Activated naive CD4-positive, alpha-beta T cell treated with anti-CD3 and anti-CD28 coated beads, Interleukin-2, amount 50 U/mL, for 24 hours (primary cell): ENCODE results near the gene ACER3.
"Not testable (repeated sequence)": the region's sequence is repeated elsewhere in the genome, so short reads cannot be mapped to it uniquely, and the experiment has no call there.

Source experiments
- H3K27ac Mint-ChIP-seq: one replicate; pipeline ENCODE4 v1.8.0; 2021; ENCODE audit warnings: mild to moderate bottlenecking, mixed read lengths
- H3K27me3 Mint-ChIP-seq: one replicate; pipeline ENCODE4 v1.8.0; 2021; ENCODE audit warnings: mixed read lengths
- H3K36me3 Mint-ChIP-seq: one replicate; pipeline ENCODE4 v1.8.0; 2021; ENCODE audit warnings: mixed read lengths
- H3K4me1 Mint-ChIP-seq: one replicate; pipeline ENCODE4 v1.8.0; 2021; ENCODE audit warnings: mixed read lengths
- H3K4me3 Mint-ChIP-seq: one replicate; pipeline ENCODE4 v1.8.0; 2021; ENCODE audit warnings: mild to moderate bottlenecking, mixed read lengths
- H3K9me3 Mint-ChIP-seq: one replicate; pipeline ENCODE4 v1.8.0; 2021; ENCODE audit warnings: mixed read lengths

Gene ACER3

DNA sequence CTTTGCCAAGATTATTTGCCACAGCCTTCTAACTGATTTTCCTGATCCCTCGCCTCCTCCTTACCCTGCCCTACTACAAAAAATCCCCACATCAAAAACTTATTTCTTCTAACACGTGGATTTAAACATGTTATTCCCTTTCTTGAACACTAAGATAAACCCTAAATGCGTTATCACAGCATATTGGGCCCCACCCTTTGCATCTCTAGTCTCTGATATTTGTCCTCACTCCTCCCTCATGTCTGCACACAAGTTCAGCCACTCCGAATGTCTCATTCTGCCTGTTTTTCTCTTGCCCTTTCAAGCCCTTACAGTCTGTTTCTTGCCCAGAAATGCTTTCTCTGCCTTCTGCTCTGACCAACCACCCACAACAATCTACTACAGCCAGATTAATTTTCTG is 10.6 kb upstream of the ACER3 start:
- H3K4me1 Mint-ChIP-seq: no peaks in the 10 kb centered on the region
- H3K27ac Mint-ChIP-seq: no peak overlapping the region
- no peaks in the 10 kb centered on the region for H3K36me3 Mint-ChIP-seq
- H3K4me3 Mint-ChIP-seq: no peak overlapping the region
- H3K27me3 Mint-ChIP-seq: peaks cover 7% of the 10 kb centered on the region
- no peaks in the 10 kb centered on the region for H3K9me3 Mint-ChIP-seq

DNA sequence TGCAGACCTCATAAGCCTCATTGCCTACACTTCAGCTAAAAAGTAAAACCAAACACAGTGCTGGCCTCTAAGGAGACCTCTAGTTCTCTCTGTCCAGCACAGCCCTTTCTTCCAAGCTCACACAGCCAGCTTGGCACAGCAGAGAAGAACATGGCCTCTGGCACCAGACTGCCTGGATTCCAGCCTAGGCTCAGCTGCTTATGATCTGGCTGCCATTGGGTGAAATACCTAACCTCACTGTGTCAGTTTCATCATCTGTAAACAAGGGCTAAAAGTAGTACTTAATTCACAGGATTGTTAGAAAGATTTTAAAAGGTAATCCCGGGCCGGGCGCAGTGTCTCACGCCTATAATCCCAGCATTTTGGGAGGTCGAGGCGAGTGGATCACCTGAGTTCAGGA is 9.9 kb upstream of the ACER3 start:
- Mint-ChIP-seq H3K9me3 (no peaks in the 10 kb centered on the region), H3K27me3 (peaks cover 7% of the 10 kb centered on the region), H3K27ac (no peak overlapping the region), H3K36me3 (no peaks in the 10 kb centered on the region), H3K4me3 (no peak overlapping the region), H3K4me1 (no peaks in the 10 kb centered on the region)

DNA sequence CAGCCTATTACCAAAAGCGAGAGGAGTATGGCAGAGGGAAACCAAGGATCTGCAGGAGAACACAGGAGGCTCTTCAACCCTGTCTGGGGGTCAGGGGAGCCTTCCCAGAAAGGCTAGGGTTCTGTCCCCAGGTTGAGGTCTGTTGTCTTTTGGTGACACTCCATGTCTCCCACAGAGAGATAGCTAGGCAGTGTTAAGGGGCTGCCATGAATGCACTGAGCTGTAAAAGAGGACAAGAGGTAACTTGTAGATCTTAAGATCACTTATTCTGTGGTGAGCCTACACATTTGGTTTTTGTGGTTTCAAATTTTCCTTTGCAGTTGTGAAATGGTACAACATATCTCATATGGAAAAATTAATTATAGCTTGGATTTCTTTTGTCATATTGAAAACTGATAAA is 6.0 kb upstream of the ACER3 start:
- Mint-ChIP-seq H3K27ac (no peak overlapping the region), H3K9me3 (no peaks in the 10 kb centered on the region), H3K36me3 (no peaks in the 10 kb centered on the region), H3K4me1 (peaks cover 4% of the 10 kb centered on the region), H3K4me3 (no peak overlapping the region), H3K27me3 (no peaks in the 10 kb centered on the region)

DNA sequence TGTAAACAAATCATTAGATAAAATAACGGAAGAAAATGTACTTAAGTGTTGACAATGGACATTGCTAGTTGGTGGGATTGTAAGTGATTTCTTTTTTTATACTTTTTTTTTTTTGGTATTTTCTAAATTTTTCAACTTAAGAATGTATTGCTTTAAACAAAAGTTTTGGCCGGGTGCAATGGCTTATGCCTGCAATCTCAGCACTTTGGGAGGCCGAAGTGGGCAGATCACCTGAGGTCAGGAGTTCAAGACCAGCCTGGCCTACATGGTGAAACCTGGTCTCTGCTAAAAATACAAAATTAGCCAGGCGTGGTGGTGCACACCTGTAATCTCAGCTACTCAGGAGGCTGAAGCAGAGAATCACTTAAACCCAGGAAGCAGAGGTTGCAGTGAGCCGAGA is 5.0 kb upstream of the ACER3 start:
- H3K27me3 Mint-ChIP-seq, H3K9me3 Mint-ChIP-seq, H3K27ac Mint-ChIP-seq, H3K36me3 Mint-ChIP-seq, H3K4me1 Mint-ChIP-seq, H3K4me3 Mint-ChIP-seq: not testable (repeated sequence)

DNA sequence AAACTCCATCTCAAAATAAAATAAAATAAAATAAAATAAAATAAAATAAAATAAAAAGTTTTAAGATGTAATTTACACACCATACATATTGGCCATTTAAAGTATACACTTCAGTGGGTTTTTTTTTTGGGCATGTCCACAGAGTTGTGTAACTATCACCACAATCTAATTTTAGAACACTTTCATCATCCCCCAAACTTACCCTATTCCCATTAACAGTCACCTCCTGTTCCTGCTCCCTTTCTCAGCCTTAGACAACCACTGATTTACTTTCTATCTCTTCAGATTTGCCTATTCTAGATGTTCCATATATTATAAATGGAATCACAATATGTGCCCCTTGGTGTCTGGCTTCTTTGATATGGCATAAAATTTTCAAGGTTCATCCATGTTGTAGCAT is 4.6 kb upstream of the ACER3 start:
- no peaks in the 10 kb centered on the region for H3K36me3 Mint-ChIP-seq
- H3K4me3 Mint-ChIP-seq: no peak overlapping the region
- no peaks in the 10 kb centered on the region for H3K27me3 Mint-ChIP-seq
- H3K9me3 Mint-ChIP-seq: no peaks in the 10 kb centered on the region
- H3K4me1 Mint-ChIP-seq: peaks cover 4% of the 10 kb centered on the region
- H3K27ac Mint-ChIP-seq: no peak overlapping the region

DNA sequence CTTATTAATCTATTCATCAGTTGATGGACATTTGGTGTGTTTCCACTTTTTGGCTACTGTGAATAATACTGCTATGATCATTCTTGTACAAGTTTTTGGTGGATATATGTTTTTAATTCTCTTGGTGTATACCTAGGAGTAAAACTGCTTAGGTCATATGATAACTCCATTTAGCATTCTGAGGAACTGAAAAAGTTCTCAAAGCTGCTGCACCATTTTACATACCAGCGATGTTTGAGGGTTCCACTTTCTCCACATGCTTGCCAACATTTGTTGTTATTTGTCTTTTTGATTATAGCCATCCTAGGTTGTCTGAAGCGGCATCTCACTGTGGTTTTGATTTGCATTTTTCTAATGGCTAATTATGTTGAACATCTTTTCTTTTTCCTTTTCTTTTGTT is 4.1 kb upstream of the ACER3 start:
- Mint-ChIP-seq H3K9me3 (no peaks in the 10 kb centered on the region), H3K4me1 (peaks cover 8% of the 10 kb centered on the region), H3K4me3 (no peak overlapping the region)

DNA sequence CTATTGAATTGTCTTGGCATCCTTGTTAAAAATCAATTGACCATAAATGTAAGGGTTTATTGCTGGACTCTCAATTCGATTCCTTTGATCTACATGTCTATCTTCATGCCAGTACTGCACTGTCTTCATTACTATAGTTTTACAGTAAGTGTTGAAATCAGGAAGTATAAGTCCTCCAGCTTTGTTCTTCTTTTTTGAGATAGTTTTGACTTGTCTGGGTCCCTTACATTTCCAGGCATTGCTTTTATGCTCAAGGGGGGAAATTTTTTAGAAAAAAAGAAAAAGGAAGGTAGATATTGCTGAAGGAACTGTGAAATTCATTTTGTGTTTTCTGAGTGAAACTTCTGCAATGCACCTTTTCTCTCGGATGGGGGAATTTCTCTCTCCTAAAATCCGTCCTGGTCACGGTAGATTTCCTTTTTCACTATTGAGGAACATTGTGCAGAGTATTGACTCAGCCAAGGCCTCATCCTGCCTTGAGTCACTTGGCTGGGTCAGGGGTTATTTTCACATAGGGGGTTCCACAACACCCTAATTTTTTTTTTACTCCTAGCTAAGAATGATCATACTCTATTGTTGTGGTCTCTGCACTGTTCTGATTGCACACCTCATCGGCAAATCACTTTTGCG is 2.8 kb upstream of the ACER3 start:
- Mint-ChIP-seq H3K4me3 (no peak overlapping the region), H3K9me3 (no peaks in the 10 kb centered on the region), H3K27me3 (no peaks in the 10 kb centered on the region), H3K36me3 (no peaks in the 10 kb centered on the region), H3K27ac (no peak overlapping the region), H3K4me1 (peaks cover 15% of the 10 kb centered on the region)

More for the DNA sequence above, 4.1 kb upstream of the ACER3 start:
- no peaks in the 10 kb centered on the region for H3K36me3 Mint-ChIP-seq
- H3K27ac Mint-ChIP-seq: no peak overlapping the region
- H3K27me3 Mint-ChIP-seq: no peaks in the 10 kb centered on the region

DNA sequence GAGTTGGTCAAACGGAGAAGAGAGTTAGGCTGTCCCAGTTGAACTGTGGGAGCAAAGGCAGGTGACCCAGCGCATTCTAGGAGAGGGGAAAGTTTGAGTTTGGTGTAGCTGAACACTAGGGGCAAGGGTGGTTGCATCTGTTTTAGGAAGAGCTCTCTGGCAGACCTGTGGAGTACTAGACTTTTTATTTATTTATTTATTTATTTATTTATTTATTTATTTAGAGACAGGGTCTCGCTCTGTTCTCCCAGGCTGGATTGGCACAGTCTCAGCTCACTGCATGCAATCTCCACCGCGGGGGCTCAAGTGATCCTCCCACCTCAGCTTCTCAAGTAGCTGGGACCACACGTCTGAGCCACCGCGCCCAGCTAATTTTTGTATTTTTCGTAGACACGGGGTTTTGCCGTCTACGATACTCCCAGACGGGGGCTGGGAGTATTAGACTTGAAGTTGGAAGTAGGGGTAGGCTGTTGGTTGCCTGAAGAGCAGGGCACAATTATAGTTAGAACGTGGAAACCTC is 950 bp upstream of the ACER3 start:
- Mint-ChIP-seq H3K4me3 (peak overlapping the region; percentile 69), H3K36me3 (no peaks in the 10 kb centered on the region), H3K4me1 (peaks cover 19% of the 10 kb centered on the region), H3K27ac (peak overlapping the region; percentile 19), H3K9me3 (no peaks in the 10 kb centered on the region), H3K27me3 (no peaks in the 10 kb centered on the region)

DNA sequence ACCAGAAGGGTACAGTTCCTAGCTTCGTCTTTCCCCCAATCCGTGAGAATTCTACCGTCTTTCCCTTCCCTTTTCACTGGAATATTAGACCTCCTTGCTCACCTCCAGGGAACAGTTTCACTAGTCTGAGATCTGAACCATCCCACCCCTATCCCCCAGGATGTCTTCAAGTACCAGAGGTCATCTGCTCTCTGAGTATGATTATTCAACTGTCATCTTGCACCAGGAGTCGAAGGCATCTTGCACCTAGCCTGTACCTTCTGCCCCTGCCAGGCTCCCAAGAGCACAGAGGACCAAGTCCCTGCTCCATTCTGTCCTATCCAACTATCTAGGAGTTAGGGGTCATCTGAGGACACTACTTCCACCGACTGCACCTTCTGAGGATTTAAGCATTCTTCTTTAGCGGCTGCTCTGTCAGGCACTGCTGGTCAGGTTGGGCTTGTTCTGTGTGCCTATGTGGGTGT is 804 bp downstream of the ACER3 start:
- peak overlapping the region; percentile 93 for H3K4me3 Mint-ChIP-seq
- H3K4me1 Mint-ChIP-seq: peaks cover 19% of the 10 kb centered on the region
- H3K36me3 Mint-ChIP-seq: peaks cover 2% of the 10 kb centered on the region
- H3K27me3 Mint-ChIP-seq: no peaks in the 10 kb centered on the region
- H3K9me3 Mint-ChIP-seq: no peaks in the 10 kb centered on the region
- H3K27ac Mint-ChIP-seq: peak overlapping the region; percentile 83

DNA sequence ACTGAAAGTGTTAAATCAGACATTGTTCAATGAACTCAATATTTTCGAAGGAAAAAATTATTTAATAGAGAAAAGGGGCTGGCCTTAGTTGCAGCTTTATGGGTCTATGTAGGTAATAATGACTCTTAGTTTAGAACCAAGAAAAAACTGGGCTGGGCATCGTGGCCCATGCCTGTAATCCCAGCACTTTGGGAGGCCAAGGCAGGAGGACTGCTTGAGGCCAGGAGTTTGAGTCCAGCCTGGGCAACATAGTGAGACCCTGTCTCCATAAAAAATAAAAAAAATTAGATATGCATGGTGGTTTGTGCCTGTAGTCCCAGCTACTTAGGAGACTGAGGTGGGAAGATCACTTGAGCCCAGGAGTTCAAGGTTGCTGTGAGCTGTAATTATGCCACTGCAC is 2.1 kb downstream of the ACER3 start:
- not testable (repeated sequence) for H3K27ac Mint-ChIP-seq, H3K9me3 Mint-ChIP-seq, H3K27me3 Mint-ChIP-seq, H3K36me3 Mint-ChIP-seq, H3K4me3 Mint-ChIP-seq
- H3K4me1 Mint-ChIP-seq: peaks cover 19% of the 10 kb centered on the region

DNA sequence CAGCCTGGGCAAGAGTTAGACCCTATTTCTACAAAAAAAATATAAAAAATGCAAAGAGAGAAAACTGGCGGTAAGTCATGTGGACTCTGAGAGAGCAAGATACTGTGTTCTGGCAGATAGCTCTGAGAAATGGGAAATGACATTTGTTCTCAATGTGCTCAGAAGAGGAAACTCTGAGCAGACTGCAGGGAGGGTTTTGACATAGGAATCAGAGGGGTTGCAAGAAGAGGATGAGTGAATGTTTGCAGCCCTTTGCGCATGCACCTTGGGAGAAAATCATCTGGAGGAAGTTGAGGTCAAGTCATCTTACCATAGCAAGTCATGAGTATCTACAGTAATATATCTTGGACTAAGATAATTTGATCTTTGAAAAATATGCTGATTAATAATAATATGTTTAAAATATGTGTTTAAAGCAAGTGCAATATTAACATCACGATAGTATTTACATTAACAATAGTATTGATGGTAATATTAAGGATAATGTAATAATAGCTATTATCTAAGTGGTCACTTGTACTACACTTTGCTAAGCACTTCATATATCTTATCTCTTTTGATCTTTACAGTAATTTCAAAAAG is 2.6 kb downstream of the ACER3 start:
- H3K9me3 Mint-ChIP-seq: no peaks in the 10 kb centered on the region
- no peak overlapping the region for H3K4me3 Mint-ChIP-seq
- no peaks in the 10 kb centered on the region for H3K27me3 Mint-ChIP-seq
- peaks cover 2% of the 10 kb centered on the region for H3K36me3 Mint-ChIP-seq
- no peak overlapping the region for H3K27ac Mint-ChIP-seq
- peaks cover 19% of the 10 kb centered on the region for H3K4me1 Mint-ChIP-seq

DNA sequence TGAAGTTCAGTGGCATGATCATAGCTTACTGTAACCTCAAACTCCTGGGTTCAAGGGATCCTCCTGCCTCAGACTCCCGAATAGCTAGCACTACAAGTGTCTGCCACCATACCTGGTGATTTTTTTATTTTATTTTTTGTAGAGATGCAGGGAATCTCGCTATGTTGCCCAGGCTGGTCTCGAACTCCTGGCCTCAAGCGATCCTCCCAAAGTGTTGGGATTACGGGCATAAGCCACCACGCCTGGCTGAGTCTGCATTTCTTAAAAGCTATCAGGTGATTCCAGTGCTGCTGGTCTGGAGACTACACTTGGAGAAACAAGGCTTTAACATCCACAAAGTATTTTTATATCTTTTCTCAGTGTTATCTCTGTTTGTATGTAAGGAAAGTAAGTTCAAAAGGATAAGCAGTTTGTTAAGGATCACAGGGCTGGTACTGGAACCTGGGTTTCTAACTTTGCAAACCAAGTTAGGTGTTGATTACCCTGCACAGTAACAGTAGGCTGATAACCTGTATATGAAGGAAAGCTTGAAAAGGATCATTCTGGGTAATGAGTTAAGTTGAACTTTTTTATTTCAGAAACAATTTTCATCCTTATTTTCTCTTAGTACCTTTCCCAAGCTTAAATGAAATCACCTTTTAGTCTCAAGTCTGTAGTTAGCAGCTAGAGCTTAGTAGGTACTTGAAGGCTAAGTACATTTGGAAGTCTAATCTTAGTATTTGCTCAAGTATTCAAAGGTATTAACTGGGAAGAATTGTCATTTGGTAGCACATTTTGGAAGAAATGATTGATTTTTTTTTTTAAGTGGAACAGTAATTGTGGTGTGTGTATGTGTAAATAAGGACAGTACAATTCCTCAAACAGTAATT is 12.5 kb downstream of the ACER3 start:
- Mint-ChIP-seq H3K27me3 (no peaks in the 10 kb centered on the region), H3K9me3 (no peaks in the 10 kb centered on the region), H3K4me3 (no peak overlapping the region), H3K4me1 (no peaks in the 10 kb centered on the region), H3K27ac (no peak overlapping the region), H3K36me3 (peaks cover 12% of the 10 kb centered on the region)

DNA sequence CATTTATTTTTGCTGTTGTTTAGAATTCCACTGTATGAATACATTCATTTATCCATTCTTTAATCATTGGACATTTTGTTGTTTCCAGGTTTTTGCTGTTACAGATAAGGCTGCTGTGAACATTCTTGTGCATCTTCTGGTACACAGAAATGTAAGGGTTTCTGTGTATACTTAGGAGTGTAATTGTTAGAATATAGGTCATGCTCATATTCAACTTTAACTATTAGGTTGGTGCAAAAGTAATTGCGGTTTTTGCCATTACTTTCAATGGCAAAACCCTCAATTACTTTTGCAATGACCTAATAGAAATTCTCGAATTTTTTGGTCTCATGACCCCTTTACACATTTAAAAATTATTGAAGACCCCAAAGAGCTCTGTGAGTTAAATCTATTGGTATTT is 17.3 kb downstream of the ACER3 start:
- Mint-ChIP-seq H3K36me3 (peaks cover 14% of the 10 kb centered on the region), H3K9me3 (no peaks in the 10 kb centered on the region), H3K27ac (no peak overlapping the region), H3K27me3 (no peaks in the 10 kb centered on the region), H3K4me3 (no peak overlapping the region), H3K4me1 (no peaks in the 10 kb centered on the region)

DNA sequence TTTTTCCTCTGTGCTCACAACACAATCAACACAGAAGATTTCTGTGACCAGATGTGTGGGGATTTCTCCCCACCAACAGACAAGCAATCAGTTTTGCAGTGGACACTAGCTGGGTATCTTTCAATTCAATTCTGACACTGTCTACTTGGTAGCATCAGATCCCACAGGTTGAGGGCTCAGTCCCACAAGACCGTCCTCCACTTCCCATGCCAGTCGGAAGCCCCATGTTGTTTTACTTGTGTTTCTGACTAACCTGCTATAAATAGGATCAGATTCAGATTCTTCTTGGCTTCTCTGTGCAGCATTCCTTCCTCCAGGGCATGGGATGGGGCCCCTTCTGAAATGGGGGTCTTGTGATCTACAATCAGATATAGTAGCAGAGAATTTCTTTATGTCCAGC is 19.6 kb downstream of the ACER3 start:
- Mint-ChIP-seq H3K36me3 (peaks cover 14% of the 10 kb centered on the region), H3K4me3 (no peak overlapping the region), H3K9me3 (no peaks in the 10 kb centered on the region), H3K27me3 (no peaks in the 10 kb centered on the region), H3K4me1 (peaks cover 4% of the 10 kb centered on the region), H3K27ac (no peak overlapping the region)

DNA sequence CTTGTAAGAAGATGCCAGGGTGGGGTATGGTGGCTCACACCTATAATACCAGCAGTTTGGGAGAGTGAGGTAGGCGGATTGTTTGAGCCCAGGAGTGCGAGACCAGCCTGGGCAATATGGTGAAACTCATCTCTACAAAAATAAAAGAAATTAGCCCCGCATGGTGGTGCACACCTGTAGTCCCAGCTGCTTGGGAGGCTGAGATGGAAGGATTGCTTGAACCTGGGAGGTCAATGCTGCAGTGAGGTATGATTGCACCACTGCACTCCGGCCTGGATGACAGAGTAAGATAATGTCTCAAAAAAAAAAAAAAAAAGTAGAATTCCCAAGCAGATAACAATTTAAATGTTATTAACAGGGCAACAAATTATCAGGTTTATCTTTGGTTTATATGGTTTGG is 20.2 kb downstream of the ACER3 start:
- Mint-ChIP-seq H3K4me3 (no peak overlapping the region), H3K4me1 (peaks cover 4% of the 10 kb centered on the region), H3K27me3 (no peaks in the 10 kb centered on the region), H3K9me3 (no peaks in the 10 kb centered on the region), H3K27ac (no peak overlapping the region), H3K36me3 (peaks cover 12% of the 10 kb centered on the region)
